ENCODE data around the gene ZNF813. TPM values are rescaled to one million over a fixed set of nuclear protein-coding genes. Genes with fewer than 3 reads are reported as not detected.
"Not testable (repeated sequence)": the region's sequence is repeated elsewhere in the genome, so short reads cannot be mapped to it uniquely, and the experiment has no call there.

The ZNF813 gene
- total RNA-seq, 1 experiment from 2014 or later: not detected

DNA sequence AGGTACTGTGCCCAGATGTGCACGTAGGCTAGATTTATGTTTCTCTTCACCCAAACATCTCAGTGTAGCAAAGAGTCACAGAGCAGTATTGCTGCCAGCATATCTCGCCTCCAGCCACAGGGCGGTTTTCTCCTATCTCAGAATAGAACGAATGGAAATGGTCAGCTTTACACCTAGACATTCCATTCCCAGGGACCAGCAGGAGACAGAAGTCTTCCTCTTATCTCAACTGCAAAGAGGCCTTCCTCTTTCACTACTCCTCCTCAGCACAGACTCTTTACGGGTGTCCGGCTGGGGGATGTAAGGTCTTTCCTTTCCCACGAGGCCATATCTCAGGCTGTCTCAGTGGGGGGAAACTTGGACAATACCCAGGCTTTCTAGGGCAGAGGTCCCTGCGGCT lies 1.1 kb downstream of the ZNF813 start:
- DNase-seq (ENCODE audit: low read depth, low spot score); RAD21 ChIA-PET (ENCODE audit: low non-redundant PET in 1 of 2, low total read pairs in 2 of 2, uncharacterized antibody in 2 of 2, unreplicated experiment in 2 of 2); H4K20me1 ChIP-seq (ENCODE audit: insufficient read depth); H3K9me2 ChIP-seq (ENCODE audit: insufficient read depth); H3K4me1 ChIP-seq (ENCODE audit: control insufficient read depth in 1 of 2, insufficient read depth in 2 of 2, low read length in 2 of 2); H3K36me3 ChIP-seq (ENCODE audit: control insufficient read depth in 1 of 2, insufficient read depth in 2 of 2, low read length in 2 of 2); intact Hi-C loops (cut with micrococcal nuclease); H2AFZ ChIP-seq (ENCODE audit: low read depth, low read length, poor library complexity, severe bottlenecking); H3K27me3 ChIP-seq (ENCODE audit: insufficient read depth, low read length); H3K4me3 ChIP-seq (replicated peaks in 1 of 2; ENCODE audit: low read depth in 1 of 2, low read length in 2 of 2); H3K9ac ChIP-seq (ENCODE audit: low read length); H3K4me2 ChIP-seq (ENCODE audit: low read length); H3K27ac ChIP-seq (ENCODE audit: low read depth, low read length); CTCF ChIA-PET; ATAC-seq; POLR2A ChIA-PET; H3K79me2 ChIP-seq (ENCODE audit: insufficient read depth, low read length); H3K9me3 ChIP-seq (ENCODE audit: control insufficient read depth in 1 of 2, insufficient read depth in 1 of 2, low read depth in 1 of 2, low read length in 2 of 2); BruUV-seq (replicated peaks): not testable (repeated sequence)

DNA sequence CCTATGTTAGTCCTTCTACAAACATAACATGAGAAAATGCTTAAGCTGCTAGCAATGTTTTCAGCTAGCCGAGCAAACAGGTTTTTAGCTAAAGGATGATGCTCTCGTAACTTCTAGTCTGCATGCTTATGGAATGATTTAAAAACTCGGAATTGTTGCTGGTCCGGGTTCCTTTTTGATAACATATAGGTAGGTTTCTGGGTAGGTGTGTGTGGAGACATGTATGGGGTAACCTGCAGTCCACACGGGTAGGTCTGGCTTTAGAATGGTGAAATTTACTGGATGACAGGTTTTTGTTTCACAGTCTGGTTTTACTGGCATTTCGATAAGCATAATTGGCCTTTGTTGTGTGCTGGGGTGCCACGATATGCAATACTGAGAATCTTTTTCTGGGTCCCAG lies 4.4 kb downstream of the ZNF813 start:
- RAD21 ChIA-PET (ENCODE audit: low non-redundant PET in 1 of 2, low total read pairs in 2 of 2, uncharacterized antibody in 2 of 2, unreplicated experiment in 2 of 2): no interaction called here
- intact Hi-C loops (cut with micrococcal nuclease): no loop called here
- TF ChIP-seq ZFX (IDR thresholded peaks at IDR 0.05): no peak
- TF ChIP-seq ELF1 (IDR thresholded peaks at IDR 0.05; ENCODE audit: borderline replicate concordance, low read depth): no peak
- no peak for TF ChIP-seq CBX3 (IDR thresholded peaks at IDR 0.05; ENCODE audit: low read depth)
- no peak for TF ChIP-seq RAD21 (IDR thresholded peaks at IDR 0.05; ENCODE audit: low read depth)
- TF ChIP-seq CEBPB (IDR thresholded peaks at IDR 0.05; ENCODE audit: low read depth): no peak
- TF ChIP-seq FOSL1 (IDR thresholded peaks at IDR 0.05; ENCODE audit: low read depth): no peak
- no peak for TF ChIP-seq EZH2 (IDR thresholded peaks at IDR 0.05)
- no peaks in the 10 kb centered on the region for H3K4me1 ChIP-seq (ENCODE audit: control insufficient read depth in 1 of 2, insufficient read depth in 2 of 2, low read length in 2 of 2)
- no TSS peak for BruUV-seq (replicated peaks)
- H3K9me3 ChIP-seq (ENCODE audit: control insufficient read depth in 1 of 2, insufficient read depth in 1 of 2, low read depth in 1 of 2, low read length in 2 of 2): peaks cover 3 to 5% of the 10 kb centered on the region in 2 experiments; a peak in 2 of 4 replicates
- H4K20me1 ChIP-seq (ENCODE audit: insufficient read depth): no peaks in the 10 kb centered on the region
- no peak overlapping the region for H3K27ac ChIP-seq (ENCODE audit: low read depth, low read length)
- H3K36me3 ChIP-seq (ENCODE audit: control insufficient read depth in 1 of 2, insufficient read depth in 2 of 2, low read length in 2 of 2): no peaks in the 10 kb centered on the region
- no peaks in the 10 kb centered on the region for H3K79me2 ChIP-seq (ENCODE audit: insufficient read depth, low read length)
- H3K9me2 ChIP-seq (ENCODE audit: insufficient read depth): no peaks in the 10 kb centered on the region
- no peak overlapping the region for H3K4me3 ChIP-seq (replicated peaks in 1 of 2; ENCODE audit: low read depth in 1 of 2, low read length in 2 of 2)
- H3K4me2 ChIP-seq (ENCODE audit: low read length): no peak overlapping the region
- H3K9ac ChIP-seq (ENCODE audit: low read length): no peak overlapping the region
- ATAC-seq (no peak), DNase-seq (ENCODE audit: low read depth, low spot score) (no peak)
- H3K27me3 ChIP-seq (ENCODE audit: insufficient read depth, low read length): no peaks in the 10 kb centered on the region
- CTCF ChIA-PET: no interaction called here
- POLR2A ChIA-PET: no interaction called here
- no peak overlapping the region for H2AFZ ChIP-seq (ENCODE audit: low read depth, low read length, poor library complexity, severe bottlenecking)

DNA sequence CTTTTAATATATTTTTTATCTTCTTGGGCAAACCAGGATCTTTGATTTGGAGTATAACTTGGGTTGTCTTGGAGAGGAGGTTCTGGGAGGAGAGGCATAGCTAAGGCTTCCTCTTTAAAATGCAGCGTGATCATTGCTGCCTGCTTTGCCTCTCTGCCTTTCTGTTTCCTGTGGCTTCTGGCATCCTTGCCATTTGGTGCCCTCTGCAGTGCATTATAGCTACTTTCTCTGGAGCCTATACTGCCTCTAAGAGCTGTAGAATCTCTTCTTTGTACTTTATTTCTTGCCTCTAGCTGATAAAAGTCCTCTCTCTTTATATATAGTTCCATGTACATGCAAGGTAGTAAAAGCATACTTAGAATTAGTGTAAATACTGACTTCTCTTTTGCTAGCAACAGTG lies 7.3 kb downstream of the ZNF813 start:
- ATAC-seq; H4K20me1 ChIP-seq (ENCODE audit: insufficient read depth); H2AFZ ChIP-seq (ENCODE audit: low read depth, low read length, poor library complexity, severe bottlenecking); RAD21 ChIA-PET (ENCODE audit: low non-redundant PET in 1 of 2, low total read pairs in 2 of 2, uncharacterized antibody in 2 of 2, unreplicated experiment in 2 of 2); CTCF ChIA-PET; H3K4me2 ChIP-seq (ENCODE audit: low read length); H3K79me2 ChIP-seq (ENCODE audit: insufficient read depth, low read length); H3K27me3 ChIP-seq (ENCODE audit: insufficient read depth, low read length); H3K27ac ChIP-seq (ENCODE audit: low read depth, low read length); BruUV-seq (replicated peaks); DNase-seq (ENCODE audit: low read depth, low spot score); H3K9me3 ChIP-seq (ENCODE audit: control insufficient read depth in 1 of 2, insufficient read depth in 1 of 2, low read depth in 1 of 2, low read length in 2 of 2); H3K4me1 ChIP-seq (ENCODE audit: control insufficient read depth in 1 of 2, insufficient read depth in 2 of 2, low read length in 2 of 2); H3K36me3 ChIP-seq (ENCODE audit: control insufficient read depth in 1 of 2, insufficient read depth in 2 of 2, low read length in 2 of 2); H3K9me2 ChIP-seq (ENCODE audit: insufficient read depth); H3K4me3 ChIP-seq (replicated peaks in 1 of 2; ENCODE audit: low read depth in 1 of 2, low read length in 2 of 2); H3K9ac ChIP-seq (ENCODE audit: low read length); POLR2A ChIA-PET; intact Hi-C loops (cut with micrococcal nuclease): not testable (repeated sequence)

DNA sequence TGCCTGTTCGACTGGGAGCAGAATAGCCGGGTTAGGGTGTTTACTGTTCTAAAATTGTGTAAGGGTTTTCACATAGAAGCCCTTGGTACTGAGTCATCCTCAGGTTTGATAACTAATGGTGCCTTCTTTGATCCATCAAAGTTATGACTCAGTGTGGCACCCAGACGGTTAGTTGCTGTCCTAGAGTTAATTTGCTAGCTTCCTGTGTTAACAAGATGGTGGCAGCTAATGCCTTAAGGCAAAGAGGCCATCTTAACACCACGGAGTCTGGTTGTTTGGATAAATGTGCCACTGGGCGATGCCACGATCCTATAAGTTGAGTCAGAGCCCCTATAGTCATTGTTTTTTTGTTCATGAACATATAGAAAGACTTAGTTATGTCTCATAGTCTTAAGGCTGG lies 7.9 kb downstream of the ZNF813 start:
- BruUV-seq (replicated peaks); H4K20me1 ChIP-seq (ENCODE audit: insufficient read depth); DNase-seq (ENCODE audit: low read depth, low spot score); H3K9ac ChIP-seq (ENCODE audit: low read length); H3K27ac ChIP-seq (ENCODE audit: low read depth, low read length); POLR2A ChIA-PET; H3K36me3 ChIP-seq (ENCODE audit: control insufficient read depth in 1 of 2, insufficient read depth in 2 of 2, low read length in 2 of 2); H3K9me2 ChIP-seq (ENCODE audit: insufficient read depth); H3K4me2 ChIP-seq (ENCODE audit: low read length); H3K79me2 ChIP-seq (ENCODE audit: insufficient read depth, low read length); H3K9me3 ChIP-seq (ENCODE audit: control insufficient read depth in 1 of 2, insufficient read depth in 1 of 2, low read depth in 1 of 2, low read length in 2 of 2); H3K4me1 ChIP-seq (ENCODE audit: control insufficient read depth in 1 of 2, insufficient read depth in 2 of 2, low read length in 2 of 2); H3K4me3 ChIP-seq (replicated peaks in 1 of 2; ENCODE audit: low read depth in 1 of 2, low read length in 2 of 2); intact Hi-C loops (cut with micrococcal nuclease); H2AFZ ChIP-seq (ENCODE audit: low read depth, low read length, poor library complexity, severe bottlenecking); RAD21 ChIA-PET (ENCODE audit: low non-redundant PET in 1 of 2, low total read pairs in 2 of 2, uncharacterized antibody in 2 of 2, unreplicated experiment in 2 of 2); H3K27me3 ChIP-seq (ENCODE audit: insufficient read depth, low read length); CTCF ChIA-PET; ATAC-seq: not testable (repeated sequence)
